CD4-positive, alpha-beta T cell treated with Interleukin-4 for 4 hours (primary cell): Measurements from ENCODE around the gene UFSP1.
A peak's percentile ranks its signal among the peaks of the same experiment; 100 is the strongest.

ENCODE experiments used
- DNase-seq: peaks from one replicate; pipeline ENCODE4 v3.0.0-alpha.2; 2020

UFSP1 gene

DNA sequence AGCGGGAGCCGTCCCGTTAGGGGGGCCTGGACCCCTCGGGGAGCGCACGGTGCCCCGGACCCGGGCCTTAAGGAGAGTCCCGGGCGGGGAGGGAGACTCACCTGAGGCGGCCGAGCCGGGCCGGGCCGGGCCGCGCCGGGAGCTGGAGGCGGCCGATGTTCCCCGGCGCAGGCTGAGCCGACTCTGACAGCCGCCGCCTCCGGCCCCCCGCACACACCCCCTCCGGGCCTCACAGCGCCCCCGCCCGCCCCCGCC, 6.1 kb upstream of the UFSP1 start, which contains the start of gene ACHE:
ACHE (minus strand) TSS at position 188 of the 255 bp plus-strand sequence. CDS start 1,656 bp downstream, outside the sequence.
- no peak for DNase-seq

- DNase-seq: no peak
Observed at GRCh38 chr7:100894860-100895700, 5.6 kb upstream of the UFSP1 start.

- DNase-seq: no peak
Observed at GRCh38 chr7:100893910-100894721, 4.6 kb upstream of the UFSP1 start.

- DNase-seq: no peak
Observed at GRCh38 chr7:100893318-100893895, 3.9 kb upstream of the UFSP1 start.

DNA sequence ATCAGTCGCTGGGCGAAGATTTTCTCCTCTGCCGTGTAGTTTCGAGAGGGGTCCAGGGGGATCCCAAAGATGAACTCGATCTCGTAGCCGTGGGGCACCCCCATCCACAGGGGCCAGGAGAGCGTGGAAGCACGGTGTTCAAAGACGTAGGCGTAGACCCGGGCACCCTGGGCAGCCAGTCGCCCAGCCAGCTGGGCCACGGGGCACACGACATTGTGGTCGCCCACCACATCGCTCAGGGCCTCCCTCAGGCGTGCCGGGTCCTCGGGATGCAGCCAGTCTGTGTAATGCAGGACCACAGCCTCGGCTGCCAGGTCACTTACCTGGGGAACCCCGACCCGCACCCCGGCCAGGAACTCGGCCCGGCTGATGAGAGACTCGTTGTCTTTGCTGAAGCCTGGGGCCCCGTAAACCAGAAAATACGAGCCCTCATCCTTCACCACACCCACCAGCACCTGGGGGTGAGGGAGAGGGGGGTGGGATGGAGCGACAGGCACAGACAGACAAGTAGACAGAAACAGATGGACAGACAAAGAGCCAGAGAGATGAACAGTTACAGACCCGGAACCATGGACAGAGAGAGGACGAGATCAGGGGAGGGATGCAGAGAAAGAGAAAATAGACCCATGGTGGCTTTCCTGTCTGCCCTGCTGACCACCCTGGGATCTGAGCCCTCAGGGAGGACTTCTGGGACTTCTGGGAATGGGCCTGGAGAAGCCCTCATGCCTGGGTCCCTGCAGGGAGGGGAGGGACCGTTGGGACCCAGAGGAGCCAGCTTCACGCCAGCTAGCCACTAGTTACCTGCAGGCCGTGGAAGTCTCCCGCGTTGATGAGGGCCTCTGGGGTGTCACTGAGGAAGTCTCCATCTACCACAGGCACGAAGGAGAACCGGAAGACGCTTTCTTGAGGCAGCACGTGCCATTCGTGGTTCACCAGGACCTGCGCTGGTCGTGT, 3.1 kb upstream of the UFSP1 start:
- DNase-seq: no peak

- DNase-seq: no peak
Observed at GRCh38 chr7:100891568-100892247, 2.2 kb upstream of the UFSP1 start.

GRCh38 chr7:100890653-100891567, 1.4 kb upstream of the UFSP1 start:
- no peak for DNase-seq

DNA sequence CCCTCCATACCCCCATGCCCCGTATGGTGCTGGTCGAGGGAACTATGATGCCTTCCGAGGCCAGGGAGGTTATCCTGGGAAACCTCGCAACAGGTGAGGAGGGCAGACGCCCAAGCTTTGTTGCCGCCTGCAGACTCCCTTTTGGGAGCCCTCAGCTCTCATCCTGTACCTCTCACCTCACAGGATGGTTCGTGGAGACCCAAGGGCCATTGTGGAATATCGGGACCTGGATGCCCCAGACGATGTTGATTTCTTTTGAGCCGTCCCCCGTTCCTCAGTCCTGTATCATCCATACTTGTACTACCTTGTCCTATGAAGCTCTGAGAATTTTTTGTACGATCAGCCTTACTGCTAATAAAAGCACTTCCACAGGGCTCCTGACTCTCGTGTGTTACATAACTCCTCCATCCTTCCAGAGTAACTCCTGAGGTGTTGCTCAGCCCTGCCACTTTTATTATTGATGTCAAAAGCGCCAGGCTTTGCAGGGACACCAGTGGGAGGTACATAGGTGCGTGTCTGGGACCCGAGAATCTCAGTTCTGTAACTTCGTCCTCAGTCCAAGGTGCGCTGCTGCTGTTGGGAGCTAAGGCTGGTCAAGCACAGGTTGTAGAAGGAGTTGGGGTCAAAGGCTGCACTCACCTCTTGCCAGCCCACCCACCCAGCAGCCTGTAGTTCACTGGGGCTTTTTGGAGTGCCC, 1.1 kb downstream of the UFSP1 start:
- DNase-seq: no peak

DNA sequence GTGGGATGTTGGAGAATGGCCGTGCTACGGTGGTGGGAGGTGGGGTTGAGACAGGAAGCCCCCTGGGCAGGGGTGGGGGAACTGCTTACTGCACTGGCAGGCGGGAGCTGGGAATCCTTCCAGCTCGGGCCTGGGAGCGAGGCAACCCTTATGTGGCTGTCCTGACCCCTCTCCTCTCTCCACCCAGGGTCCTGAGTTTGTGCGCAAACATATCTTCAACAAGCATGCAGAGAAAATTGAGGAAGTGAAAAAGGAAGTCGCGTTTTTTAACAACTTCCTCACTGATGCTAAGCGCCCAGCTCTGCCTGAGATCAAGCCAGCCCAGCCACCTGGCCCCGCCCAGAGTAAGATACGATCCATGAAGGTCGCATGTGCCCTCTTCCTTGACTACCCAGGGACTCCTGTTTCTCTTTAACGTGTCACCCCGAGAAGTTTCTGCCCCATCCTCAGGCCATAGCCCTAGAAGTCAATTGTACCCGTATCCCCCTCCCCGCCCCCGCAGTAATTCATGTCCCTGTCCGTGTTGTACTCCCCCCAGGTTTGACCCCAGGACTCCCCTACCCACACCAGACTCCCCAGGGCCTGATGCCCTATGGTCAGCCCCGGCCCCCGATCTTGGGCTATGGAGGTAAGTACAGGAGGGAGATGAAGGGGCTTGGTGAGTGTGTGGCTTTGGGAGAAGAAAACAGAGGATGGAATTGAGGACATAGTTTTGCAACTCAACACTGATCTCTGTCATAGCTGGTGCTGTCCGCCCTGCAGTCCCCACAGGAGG, 1.8 kb downstream of the UFSP1 start:
- peak; percentile 62 for DNase-seq

- no peak for DNase-seq
Observed at GRCh38 chr7:100886936-100887515, 2.5 kb downstream of the UFSP1 start.

DNA sequence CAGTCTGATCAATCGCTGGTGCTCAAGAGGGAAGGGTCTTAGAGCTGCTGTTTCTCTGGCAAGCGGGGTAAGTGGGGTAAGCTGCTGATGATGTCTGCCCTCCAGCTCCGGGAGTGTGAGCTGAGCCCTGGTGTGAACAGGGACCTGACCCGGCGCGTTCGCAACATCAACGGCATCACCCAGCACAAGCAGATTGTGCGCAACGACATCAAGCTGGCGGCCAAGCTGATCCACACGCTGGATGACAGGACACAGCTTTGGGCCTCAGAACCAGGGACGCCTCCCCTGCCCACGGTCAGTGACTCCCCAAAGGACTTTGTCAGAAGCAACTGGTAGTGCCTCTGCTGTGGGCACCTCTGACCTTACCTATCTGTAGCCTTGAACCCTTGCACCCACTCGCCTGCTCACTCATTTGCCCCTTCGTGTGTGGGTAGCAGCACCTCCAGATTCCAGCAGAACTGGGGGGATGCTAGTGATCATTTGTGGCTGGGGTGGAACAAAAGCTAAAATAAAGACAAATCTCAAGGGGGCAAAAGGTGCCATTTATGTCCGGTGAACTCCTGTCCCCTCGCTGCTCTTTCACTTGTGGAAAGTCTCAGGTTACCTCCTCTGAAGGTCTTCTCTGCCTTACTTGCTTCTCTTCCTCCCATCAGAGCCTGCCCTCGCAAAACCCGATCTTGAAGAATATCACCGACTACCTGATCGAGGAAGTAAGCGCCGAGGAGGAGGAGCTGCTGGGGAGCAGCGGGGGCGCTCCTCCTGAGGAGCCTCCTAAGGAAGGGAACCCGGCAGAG, 3.2 kb downstream of the UFSP1 start:
- no peak for DNase-seq

- DNase-seq: no peak
Observed at GRCh38 chr7:100885440-100886141, 3.9 kb downstream of the UFSP1 start.

GRCh38 chr7:100884736-100885439, 4.6 kb downstream of the UFSP1 start:
- peak; percentile 56 for DNase-seq

DNA sequence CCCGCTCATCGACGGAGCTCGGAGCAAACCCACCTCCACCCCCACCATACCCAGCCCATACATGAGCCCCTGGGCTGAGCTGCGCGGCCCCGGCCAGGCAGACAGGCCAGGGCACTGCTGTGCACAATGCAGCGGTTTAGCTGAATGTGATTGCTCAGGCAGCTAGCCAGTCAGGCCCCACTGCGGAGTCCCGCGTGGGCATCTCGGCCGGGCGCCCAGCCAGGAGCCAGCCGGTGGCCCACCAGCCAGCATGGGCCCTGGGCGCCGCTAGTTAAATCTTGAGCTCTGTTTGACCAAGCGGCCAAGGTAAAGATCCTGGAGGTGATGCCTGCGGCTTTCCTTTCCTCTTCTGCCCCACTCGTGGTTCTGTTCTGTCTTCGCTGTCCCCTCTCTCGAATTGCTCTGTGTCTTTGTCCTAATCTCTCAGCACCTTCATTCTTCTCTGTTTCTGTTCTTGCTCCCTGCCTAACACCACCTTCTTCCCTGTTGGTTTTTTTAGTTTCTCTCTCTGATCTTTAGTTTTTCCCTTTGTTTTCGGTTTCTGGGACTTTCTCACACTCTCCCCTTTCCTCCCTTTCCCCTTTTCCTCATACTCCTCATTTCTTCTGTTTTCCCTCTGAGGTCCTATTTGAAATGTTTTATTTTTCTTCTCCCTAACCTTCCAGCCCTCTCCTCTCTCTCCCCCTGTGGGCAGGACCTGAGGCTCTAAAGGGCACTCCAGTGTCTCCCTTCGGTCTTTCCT, 6.6 kb downstream of the UFSP1 start:
- no peak for DNase-seq

DNA sequence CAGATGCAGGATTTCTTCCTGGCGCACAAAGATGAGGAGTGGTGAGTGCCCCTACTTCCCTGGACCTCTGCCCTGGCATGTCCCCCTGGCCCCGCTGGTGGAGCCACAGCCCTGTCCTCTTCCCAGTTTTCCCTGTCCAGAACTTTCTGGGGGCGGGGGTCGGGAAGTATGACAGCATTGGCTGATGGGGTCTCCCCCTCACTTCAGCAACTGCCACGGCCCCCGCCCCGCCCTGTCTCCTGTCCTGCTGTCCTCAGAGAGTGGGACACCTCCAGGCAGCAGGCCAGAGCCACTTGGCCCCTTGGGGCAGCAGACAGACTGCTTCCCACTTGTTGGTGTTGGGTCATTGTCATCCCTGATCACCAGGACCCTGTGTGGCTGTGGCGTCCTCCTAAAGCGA, 7.3 kb downstream of the UFSP1 start:
- DNase-seq: no peak

GRCh38 chr7:100881136-100881535, 8.4 kb downstream of the UFSP1 start:
- no peak for DNase-seq
